ENCODE measurements around the gene ZNF785. TPM values are rescaled to one million over a fixed set of nuclear protein-coding genes. Genes with fewer than 3 reads are reported as not detected.

ZNF785 gene
- total and polyA plus RNA-seq, 2 of the 13 experiments (the other 11 are each of a cell fraction or from before 2014, with no cell fraction given), result 0.01 TPM; not detected in 1

- TF ChIP-seq ZNF878 (CRISPR knock-in tag; IDR thresholded peaks at IDR 0.05), result no peak
- TF ChIP-seq PCBP2 (optimal IDR thresholded peaks at IDR 0.05; ENCODE audit: low read depth, low read length, poor library complexity, severe bottlenecking), result no peak
- no peak for TF ChIP-seq BRD4 (CRISPR knock-in tag; IDR thresholded peaks at IDR 0.05)
- TF ChIP-seq NFIC (IDR thresholded peaks at IDR 0.05; ENCODE audit: low read length), result no peak
- no peak for TF ChIP-seq ZBTB37 (CRISPR knock-in tag; IDR thresholded peaks at IDR 0.05)
- TF ChIP-seq ZFP36 (IDR thresholded peaks at IDR 0.05; ENCODE audit: borderline replicate concordance, low read depth, low read length, partially characterized antibody), result no peak
- TF ChIP-seq MATR3 (CRISPR knock-in tag; IDR thresholded peaks at IDR 0.05), result no peak
- TF ChIP-seq PATZ1 (CRISPR knock-in tag; IDR thresholded peaks at IDR 0.05), result no peak
- no peak for TF ChIP-seq ZNF17 (CRISPR knock-in tag; IDR thresholded peaks at IDR 0.05)
- no peak for TF ChIP-seq ZNF121 (CRISPR knock-in tag; IDR thresholded peaks at IDR 0.05)
- no peak for TF ChIP-seq MAFG (CRISPR knock-in tag; IDR thresholded peaks at IDR 0.05)
- TF ChIP-seq MXD4 (CRISPR knock-in tag; IDR thresholded peaks at IDR 0.05), result no peak
- TF ChIP-seq ZFY (CRISPR knock-in tag; IDR thresholded peaks at IDR 0.05), result peak; percentile 42; the same call in 1 of the 2 replicates
- no peak for TF ChIP-seq NFKBIZ (CRISPR knock-in tag; IDR thresholded peaks at IDR 0.05)
- no peak for TF ChIP-seq ZBTB49 (CRISPR knock-in tag; IDR thresholded peaks at IDR 0.05; ENCODE audit: borderline replicate concordance)
- no peak for TF ChIP-seq SATB2 (CRISPR knock-in tag; IDR thresholded peaks at IDR 0.05)
- TF ChIP-seq CEBPZ (IDR thresholded peaks at IDR 0.05; ENCODE audit: low read length), result no peak
- TF ChIP-seq MBD4 (IDR thresholded peaks at IDR 0.05; ENCODE audit: borderline replicate concordance, low read length), result no peak
- TF ChIP-seq POGZ (CRISPR knock-in tag; IDR thresholded peaks at IDR 0.05), result no peak
- TF ChIP-seq BRCA1 (CRISPR knock-in tag; IDR thresholded peaks at IDR 0.05), result no peak
- no peak for TF ChIP-seq ZNF251 (CRISPR knock-in tag; IDR thresholded peaks at IDR 0.05)
Measured at GRCh38 chr16:30539000-30539964, 46.2 kb downstream of the ZNF785 start (continued).
